Measurements from ENCODE around the gene NUDT1.

Gene NUDT1

DNA sequence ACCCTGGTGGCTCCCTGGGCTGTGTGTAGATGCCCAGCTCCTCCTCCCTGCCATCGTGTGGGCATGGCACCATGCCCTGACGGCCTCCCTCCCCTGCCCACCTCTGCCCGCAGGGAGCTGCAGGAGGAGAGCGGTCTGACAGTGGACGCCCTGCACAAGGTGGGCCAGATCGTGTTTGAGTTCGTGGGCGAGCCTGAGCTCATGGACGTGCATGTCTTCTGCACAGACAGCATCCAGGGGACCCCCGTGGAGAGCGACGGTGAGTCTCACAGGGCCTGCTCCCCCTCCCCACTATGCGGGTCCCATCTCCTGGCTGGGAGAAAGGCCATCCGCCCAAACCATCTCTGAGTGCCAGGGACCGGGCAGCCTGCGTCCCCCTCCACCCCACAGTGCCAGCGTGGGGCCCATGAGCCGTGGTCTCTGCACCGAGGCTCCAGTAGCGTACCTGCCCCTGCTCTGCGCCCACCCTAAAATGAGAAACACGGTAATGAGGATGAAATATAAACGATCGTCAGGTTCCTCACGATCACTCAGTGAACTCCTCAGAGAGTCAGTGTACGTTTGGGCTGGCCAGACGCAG is 7.8 kb downstream of the NUDT1 start:
- ChIA-PET POLR2A (interaction anchor here (1.2 kb wide), 1 partner anchor 60 kb away, joined by 7 read pairs; no protein-coding TSS in a partner anchor), CTCF (interaction anchor here (1.3 to 3.1 kb wide), 4 partner anchors 10 to 98 kb away, joined by 5 to 33 read pairs (median 11); no protein-coding TSS in a partner anchor)
- no peak overlapping the region for H3K4me3 ChIP-seq (ENCODE audit: low read depth, low read length)
- TF ChIP-seq, protein P1, sequence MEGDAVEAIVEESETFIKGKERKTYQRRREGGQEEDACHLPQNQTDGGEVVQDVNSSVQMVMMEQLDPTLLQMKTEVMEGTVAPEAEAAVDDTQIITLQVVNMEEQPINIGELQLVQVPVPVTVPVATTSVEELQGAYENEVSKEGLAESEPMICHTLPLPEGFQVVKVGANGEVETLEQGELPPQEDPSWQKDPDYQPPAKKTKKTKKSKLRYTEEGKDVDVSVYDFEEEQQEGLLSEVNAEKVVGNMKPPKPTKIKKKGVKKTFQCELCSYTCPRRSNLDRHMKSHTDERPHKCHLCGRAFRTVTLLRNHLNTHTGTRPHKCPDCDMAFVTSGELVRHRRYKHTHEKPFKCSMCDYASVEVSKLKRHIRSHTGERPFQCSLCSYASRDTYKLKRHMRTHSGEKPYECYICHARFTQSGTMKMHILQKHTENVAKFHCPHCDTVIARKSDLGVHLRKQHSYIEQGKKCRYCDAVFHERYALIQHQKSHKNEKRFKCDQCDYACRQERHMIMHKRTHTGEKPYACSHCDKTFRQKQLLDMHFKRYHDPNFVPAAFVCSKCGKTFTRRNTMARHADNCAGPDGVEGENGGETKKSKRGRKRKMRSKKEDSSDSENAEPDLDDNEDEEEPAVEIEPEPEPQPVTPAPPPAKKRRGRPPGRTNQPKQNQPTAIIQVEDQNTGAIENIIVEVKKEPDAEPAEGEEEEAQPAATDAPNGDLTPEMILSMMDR (IDR thresholded peaks at IDR 0.05; ENCODE audit: insufficient read depth, low read length, missing control alignments), result no peak
- no peak for DNase-seq (ENCODE audit: low read depth, low spot score)

GRCh38 chr7:2251381-2251780 is 9.4 kb downstream of the NUDT1 start:
- ChIA-PET POLR2A (no interaction called here), CTCF (interaction anchor here (0.7 kb wide), 1 partner anchor 96 kb away, joined by 3 read pairs; no protein-coding TSS in a partner anchor)
- H3K4me3 ChIP-seq (ENCODE audit: low read depth, low read length), result no peak overlapping the region
- TF ChIP-seq, protein P1 (IDR thresholded peaks at IDR 0.05; ENCODE audit: insufficient read depth, low read length, missing control alignments), result no peak
- DNase-seq (ENCODE audit: low read depth, low spot score), result no peak

DNA sequence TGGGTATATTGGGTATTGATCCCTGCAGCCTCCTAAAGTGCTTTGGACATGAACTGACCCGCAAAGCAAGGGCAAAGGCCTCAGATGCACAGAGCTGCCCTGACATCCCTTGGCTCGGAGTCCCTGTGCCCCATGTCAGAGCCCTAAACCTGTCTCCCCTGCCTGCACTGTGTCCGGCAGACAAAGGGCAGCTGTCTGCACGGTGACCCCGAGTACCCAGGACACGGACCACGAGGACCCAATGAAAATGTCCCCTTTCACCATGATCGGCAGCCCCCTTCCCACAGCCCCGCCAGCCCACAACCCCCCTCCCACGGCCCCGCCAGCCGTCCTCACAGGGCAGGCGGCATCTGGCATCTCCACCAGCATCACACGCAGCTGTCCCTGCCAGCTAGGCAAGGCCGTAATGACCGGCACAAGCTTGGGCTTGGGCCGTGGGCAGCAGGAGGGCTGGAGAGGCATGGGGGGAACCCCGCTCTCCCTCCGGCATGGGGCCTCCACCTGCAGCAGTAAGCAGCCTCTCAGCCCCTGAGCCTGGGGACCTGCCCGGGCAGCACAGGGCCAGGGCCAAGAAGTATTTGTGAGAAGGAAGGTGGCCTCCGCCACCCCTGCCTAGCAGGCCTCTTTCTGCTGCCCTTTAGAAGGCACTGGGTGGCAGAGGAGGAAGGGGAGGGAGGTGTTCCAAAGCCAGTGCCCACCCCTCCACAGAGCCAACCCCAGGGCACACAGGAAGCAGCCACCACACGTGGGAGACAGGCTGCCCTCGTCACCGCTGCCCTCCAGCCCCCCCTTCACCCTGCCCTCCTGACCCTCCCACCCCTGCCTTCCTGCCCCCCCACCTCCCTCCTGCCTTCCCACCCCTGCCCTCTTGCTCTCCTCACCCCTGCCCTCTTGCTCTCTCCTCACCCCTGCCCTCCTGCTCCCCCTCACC is 10.1 kb downstream of the NUDT1 start:
- H3K4me3 ChIP-seq (ENCODE audit: low read depth, low read length), result no peak overlapping the region
- TF ChIP-seq, protein P1 (IDR thresholded peaks at IDR 0.05; ENCODE audit: insufficient read depth, low read length, missing control alignments), result no peak
- ChIA-PET POLR2A (no interaction called here), CTCF (interaction anchor here (1.0 kb wide), 1 partner anchor 10 kb away, joined by 3 read pairs; no protein-coding TSS in a partner anchor)
- no peak for DNase-seq (ENCODE audit: low read depth, low spot score)

DNA sequence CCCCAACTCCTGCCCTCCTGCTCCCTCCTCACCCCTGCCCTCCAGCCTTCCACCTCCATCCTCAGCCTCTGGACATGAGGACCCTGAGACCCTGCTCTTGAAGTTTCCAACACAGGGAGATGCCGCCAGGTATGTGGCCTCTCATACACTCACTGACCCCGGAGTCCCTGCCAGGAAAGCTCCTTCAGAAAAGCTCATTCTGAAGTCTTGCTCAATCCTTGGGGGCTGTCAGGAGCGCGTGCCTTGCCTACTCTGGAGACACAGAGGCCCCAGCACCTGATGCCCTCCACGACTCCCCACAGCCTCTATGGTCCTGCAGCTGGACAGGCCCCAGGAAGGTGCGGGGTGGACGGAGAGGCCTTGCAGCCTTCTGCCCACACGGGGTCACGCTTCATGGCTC is 11.0 kb downstream of the NUDT1 start:
- CTCF ChIA-PET, result interaction anchor here (1.0 kb wide), 1 partner anchor 9 kb away, joined by 3 read pairs; no protein-coding TSS in a partner anchor
- TF ChIP-seq, protein P1 (IDR thresholded peaks at IDR 0.05; ENCODE audit: insufficient read depth, low read length, missing control alignments), result no peak

DNA sequence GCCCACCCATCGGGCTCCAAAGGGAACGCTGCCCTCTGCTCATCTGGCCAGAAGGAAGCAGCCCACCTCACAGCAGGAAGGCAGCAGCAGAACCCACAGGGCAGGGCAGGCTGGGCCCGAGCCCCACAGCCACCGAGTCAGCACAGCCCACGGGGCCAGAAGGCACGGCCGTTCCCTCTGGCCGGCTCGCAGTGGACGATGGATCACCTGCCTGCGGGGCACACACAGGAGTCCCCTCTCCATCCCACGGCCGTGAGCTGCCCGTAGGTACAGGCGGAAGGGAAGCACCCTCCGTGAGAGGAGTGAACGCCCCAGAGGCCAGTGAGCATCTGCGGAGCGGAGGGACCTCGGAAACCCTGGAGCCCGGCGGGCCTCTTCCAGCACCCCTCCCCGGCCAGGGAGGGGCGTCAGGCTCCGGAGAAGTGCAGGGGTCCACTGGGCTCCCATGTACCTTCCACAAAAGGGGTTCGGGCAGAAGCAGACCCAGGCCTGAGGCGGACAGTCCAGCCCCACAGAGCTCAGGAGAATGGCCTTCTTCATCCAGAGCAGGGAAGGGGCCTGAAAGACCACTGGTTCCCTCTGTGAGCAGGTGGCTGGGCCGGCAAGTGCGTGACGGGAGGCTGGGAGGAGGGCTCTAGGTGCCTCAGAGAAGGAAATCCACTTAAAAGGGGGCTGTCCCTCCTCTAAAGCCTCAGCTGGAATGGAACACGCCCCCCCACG is 11.7 kb downstream of the NUDT1 start:
- ChIA-PET CTCF (interaction anchor here (1.0 kb wide), 1 partner anchor 8 kb away, joined by 3 read pairs; no protein-coding TSS in a partner anchor), POLR2A (no interaction called here)
- H3K4me3 ChIP-seq (ENCODE audit: low read depth, low read length), result no peak overlapping the region
- TF ChIP-seq, protein P1 (IDR thresholded peaks at IDR 0.05; ENCODE audit: insufficient read depth, low read length, missing control alignments), result no peak
- no peak for DNase-seq (ENCODE audit: low read depth, low spot score)

More for the DNA sequence above, 11.0 kb downstream of the NUDT1 start:
- H3K4me3 ChIP-seq (ENCODE audit: low read depth, low read length), result no peak overlapping the region
- no peak for DNase-seq (ENCODE audit: low read depth, low spot score)
- POLR2A ChIA-PET, result no interaction called here

All from AG04449 (cell line).